NCI-H345 treated with DMSO at 0.1 percent for 48 hours (cell line): ENCODE measurements around the gene SIN3B.

Experiments used
- DNase-seq: peaks from one replicate; lab custom pipeline; 2025; ENCODE audit not compliant: unreplicated experiment; lab: John Stamatoyannopoulos, UW

The SIN3B gene

GRCh38 chr19:16822648-16823047 lies 6.5 kb upstream of the SIN3B start:
- no peak for DNase-seq

DNA sequence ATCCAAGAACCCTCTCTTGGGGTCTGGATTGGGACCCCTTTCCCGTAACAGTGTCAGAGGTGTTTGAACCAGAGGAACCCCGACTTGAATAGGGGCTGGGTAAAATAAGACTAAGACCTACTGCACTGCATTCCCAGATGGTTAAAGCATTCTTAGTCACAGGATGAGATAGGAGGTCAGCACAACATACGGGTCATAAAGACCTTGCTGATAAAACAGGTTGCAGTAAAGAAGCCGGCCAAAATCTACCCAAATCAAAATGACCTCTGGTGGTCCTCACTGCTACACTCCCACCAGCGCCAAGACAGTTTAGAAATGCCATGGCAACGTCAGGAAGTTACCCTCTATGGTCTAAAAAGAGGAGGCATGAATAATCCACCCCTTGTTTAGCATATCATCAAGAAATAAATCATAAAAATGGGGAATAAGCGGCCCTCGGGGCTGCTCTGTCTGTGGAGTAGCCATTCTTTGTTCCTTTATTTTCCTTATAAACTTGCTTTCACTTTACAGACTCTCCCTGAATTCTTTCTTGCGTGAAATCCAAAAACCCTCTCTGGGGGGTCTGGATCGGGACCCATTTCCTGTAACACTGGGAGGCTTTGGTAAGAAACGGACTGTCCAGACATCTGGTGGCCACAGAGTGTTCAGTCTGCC lies 4.4 kb upstream of the SIN3B start:
- no peak for DNase-seq

GRCh38 chr19:16825312-16826052 lies 3.7 kb upstream of the SIN3B start:
- DNase-seq = no peak

DNA sequence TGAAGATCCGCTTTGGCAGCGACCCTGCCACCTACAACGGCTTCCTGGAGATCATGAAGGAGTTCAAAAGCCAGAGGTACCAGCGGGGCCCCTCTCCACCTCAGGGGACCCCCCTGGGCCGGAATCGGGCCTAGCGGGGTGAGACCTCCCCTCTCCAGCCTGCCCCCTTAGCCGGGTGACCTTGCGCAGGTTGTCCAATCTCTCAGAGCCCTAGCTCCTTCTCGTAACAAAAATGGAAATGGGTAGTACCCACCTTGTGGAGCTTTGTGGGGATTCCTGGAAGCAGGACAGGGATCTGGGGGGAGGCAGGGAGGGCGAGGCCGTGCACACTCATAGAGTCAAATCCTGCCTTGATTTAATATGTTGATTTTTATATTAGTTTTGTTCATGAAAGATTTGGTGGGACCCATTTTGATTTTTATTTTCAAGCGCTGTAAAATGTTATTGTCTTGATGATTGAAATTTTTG lies 658 bp downstream of the SIN3B start:
- DNase-seq = no peak

DNA sequence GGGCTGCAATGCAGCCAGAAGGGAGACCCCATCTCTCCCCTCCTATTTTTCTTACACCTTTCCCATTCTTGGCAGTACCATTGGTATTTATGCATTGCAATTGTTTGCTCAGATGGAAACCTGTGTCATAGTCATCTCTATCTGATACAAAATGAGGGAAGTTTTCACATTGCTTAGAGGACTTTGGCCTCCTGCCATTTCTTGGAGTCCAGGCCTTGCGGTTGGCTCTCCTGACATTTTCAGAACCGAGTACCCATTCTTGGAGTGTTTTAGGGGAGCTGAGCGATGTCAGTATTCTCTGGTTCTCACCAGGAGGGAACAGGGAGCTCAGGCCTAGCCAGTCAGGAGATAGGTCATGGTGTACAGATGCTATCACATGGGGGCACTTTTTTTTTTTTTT lies 1.5 kb downstream of the SIN3B start:
- DNase-seq = no peak

GRCh38 chr19:16831531-16831930 lies 2.3 kb downstream of the SIN3B start:
- DNase-seq = no peak

DNA sequence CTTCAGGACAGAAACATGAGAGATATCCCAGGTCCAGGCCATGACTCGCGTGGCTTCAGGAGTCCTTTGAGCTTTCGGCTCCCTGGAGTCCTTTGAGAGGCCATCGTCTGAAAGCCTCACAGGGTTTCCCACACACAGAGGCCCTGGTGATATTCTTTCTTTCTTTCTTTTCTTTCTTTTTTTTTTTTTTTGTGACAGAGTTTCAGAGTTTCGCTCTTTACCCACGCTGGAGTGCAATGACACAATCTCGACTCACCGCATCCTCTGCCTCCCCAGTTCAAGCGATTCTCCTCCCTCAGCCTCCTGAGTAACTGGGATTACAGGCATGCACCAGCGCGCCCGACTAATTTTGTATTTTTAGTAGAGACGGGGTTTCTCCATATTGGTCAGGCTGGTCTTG lies 5.5 kb downstream of the SIN3B start:
- DNase-seq = no peak

GRCh38 chr19:16836115-16837034 lies 7.2 kb downstream of the SIN3B start:
- DNase-seq = no peak

DNA sequence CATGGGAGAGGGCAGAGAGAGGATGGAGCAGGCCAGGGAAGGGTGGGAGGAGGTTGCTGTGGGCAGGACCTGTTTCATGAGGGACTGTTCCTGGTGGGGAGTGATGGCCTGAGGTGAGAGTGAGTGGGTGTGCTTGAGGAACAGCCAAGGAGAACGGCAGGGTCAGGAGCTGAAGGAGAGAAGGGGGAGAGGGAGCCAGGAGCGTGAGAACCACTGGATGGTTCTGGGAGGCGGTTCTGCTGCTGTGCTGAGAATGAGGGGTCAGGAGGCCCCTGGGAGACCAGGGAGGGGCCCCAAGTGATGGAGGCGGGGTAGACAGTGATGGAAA lies 7.8 kb downstream of the SIN3B start:
- no peak for DNase-seq

DNA sequence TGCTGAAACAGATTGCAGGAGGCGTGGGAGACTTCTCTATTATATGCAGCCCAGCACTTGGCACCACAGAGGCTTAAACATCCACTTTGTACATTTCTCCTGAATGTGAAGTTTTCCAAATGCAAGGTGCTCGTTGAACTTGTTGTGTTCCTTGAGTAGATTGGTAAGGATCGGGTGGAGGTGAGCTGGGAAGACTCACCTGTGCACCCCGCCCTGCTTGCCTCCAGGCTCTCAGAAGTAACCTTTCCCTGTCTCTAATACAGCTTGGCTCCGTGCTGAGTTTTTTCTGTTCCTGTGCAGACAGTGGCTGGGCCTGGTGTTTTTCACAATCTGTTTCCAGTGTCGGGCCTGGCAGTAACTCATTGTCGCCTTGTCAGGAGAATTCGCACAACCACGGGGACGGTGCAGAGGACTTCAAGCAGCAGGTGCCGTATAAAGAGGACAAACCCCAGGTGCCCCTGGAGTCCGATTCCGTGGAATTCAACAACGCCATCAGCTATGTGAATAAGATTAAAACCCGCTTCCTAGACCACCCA lies 12.3 kb downstream of the SIN3B start:
- DNase-seq = no peak

GRCh38 chr19:16846901-16847300 lies 17.7 kb downstream of the SIN3B start:
- DNase-seq = no peak

GRCh38 chr19:16847430-16847829 lies 18.2 kb downstream of the SIN3B start:
- DNase-seq = no peak

DNA sequence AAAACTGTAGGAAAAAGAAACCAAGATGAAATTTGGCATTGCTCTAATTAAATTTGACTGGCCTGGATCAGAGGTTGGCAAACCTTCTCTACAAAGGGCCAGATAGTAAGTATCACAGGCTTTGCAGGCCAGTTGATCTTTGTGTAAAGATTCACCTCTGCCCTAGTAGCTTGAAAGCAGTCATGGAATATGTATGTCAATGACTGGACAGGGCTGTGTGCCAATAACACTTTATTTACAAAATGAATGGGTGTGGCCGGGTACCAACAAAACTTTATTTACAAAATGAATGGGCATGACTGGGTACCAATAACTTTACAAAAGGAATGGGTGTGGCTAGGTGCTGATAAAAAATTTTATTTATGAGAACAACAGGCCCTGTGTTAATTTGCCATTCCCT lies 20.0 kb downstream of the SIN3B start:
- no peak for DNase-seq

DNA sequence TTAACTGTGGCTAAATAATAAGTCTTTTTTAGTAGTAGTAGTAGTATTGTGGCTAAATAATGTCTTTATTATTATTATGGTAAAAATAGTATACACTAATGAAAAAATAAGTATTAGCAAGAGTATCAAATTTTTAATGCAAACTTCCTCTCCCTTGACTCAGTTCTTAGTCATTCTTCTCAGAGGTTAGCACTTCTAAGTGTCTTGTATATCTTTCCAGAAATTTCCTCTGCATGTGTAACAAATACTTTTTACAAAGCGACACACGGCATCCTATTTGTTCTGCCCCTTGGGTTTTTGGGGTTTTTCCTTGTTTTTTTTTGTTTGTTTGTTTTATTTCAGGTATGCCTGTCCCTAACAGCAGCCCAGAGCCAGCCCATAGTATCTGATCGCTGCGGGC lies 20.9 kb downstream of the SIN3B start:
- DNase-seq = no peak

DNA sequence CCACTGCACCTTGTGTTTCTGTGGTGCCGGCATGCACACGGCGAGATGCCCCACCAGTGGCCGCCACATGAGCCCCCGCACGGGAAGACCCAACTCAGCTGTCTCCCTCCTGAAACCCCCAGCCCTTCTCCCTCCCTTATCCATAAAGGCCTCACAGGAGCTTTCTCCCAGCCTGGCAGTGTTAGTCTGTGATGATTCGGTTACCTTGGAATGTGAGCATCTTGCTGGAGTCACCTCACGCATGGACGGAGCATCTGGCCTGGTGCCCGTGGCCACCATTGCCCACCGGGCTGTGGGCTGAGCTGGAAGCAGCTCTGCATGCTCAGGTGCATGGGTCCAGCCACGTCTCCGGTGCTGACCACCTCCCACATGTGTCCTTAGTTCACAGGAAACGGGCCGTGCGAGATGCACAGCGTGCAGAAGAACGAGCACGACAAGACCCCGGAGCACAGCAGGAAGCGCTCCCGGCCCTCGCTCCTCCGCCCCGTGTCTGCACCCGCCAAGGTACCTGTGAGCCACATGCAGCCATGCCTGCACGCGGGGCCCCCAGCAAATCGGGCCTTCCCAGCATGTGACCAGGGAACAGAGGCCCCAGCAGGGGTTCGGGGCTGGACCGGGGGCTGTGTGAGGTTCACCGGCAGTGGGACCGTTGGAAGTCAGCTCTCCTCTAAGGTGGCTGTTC lies 22.0 kb downstream of the SIN3B start:
- no peak for DNase-seq

- no peak for DNase-seq
Observed at GRCh38 chr19:16853066-16853465, 23.9 kb downstream of the SIN3B start.

GRCh38 chr19:16856091-16856490 lies 26.9 kb downstream of the SIN3B start:
- no peak for DNase-seq

GRCh38 chr19:16859626-16860025 lies 30.4 kb downstream of the SIN3B start:
- DNase-seq = no peak

DNA sequence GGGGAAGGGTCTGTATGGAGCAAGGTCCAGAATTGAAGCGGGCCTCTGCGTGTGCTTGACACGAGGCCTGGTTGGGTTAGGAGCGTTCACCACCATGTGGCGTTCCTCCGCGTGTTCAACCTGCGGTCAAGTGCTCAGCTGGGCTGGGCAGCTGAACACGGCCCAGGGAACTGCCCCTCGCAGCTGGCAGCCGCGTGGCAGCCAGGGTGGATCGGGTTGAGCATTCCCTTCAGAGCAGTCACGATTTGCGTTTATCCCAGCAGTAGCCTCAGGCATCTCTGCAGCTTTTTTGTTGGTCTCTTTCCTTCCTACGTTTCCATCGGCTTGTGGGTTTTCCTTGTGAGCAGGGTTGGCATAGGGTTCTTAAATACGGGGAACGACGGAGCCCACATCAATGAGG lies 30.9 kb downstream of the SIN3B start:
- DNase-seq = no peak

- no peak for DNase-seq
Observed at GRCh38 chr19:16861011-16861410, 31.8 kb downstream of the SIN3B start.

DNA sequence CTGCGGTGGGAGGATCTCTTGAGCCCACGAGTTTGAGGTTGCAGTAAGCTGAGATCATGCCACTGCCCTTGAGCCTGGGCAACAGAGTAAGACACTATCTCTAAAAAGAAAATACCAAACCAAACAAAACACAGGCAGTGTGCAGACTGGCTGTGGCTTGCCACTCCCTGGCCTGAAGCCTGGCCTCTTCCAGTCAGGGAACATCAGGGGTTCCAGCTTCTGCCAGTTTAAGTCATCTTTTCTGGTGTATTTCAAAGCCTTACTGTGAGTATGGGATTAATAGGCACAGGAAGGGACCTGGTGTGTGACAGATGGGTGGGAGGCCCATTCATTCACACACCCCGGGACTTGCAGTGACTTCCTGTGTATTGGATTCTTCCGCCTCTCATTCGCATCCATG lies 32.6 kb downstream of the SIN3B start:
- no peak for DNase-seq
